Iris pigment epithelial cell (primary cell): ENCODE data around the gene INSC.

Experiments used
- DNase-seq: peaks from one replicate; pipeline ENCODE4 v3.0.0-alpha.2; 2011; ENCODE audit warnings: low read depth

INSC gene

DNA sequence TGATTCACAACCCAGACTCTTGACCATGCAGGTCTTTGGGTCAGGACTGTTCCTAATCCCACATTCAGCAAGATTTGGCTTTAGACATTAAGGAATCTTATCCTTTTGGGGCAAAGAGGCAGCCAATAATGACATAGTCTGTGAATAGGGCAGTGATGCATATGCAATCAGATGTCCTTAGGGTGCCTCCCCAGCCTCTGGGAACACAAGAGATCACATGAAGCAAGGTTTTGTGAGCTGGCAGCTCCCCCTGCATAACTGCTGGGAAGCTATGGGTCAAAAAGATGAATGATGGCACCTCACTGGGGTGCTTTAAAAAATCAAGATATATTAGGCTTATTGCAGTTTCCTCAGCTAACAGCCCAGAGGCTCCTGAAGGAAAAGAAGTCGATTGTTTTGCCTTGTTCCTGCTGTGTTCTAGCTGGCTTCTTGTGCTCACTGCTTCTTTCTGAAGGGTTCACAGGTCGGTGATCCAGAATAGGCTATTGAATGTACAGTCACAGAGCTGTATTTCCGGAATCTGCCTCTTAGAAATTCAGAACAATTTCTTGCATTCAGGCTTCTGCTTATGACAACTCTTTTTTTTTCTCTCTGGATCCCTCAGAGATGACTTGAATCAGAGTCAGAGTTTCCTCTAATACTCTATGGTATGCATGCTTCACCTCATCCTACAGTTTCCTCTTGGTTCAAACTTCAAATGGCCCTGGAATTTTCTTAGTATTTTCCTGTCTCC lies 31.7 kb downstream of the INSC start:
- peak; percentile 30 for DNase-seq

DNA sequence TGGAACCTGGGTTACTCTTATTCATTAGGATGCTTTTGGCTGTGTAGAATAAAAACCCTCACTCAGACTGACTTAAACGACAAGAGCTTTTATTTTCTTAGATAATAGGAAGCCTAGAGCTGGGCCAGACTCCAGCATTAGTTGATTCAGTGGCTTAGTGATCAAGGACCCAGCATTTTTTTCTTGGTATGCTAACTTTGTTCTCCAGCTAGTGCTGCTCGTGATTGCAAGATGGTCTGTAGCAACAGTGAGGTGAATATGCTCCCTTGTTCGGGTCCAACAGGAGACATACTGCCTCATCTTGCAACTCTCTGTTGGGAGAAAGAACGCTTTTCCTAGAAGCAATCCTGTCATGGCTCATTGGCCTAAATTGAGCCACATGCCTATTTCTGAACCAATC lies 33.4 kb downstream of the INSC start:
- peak; percentile 63 for DNase-seq

DNA sequence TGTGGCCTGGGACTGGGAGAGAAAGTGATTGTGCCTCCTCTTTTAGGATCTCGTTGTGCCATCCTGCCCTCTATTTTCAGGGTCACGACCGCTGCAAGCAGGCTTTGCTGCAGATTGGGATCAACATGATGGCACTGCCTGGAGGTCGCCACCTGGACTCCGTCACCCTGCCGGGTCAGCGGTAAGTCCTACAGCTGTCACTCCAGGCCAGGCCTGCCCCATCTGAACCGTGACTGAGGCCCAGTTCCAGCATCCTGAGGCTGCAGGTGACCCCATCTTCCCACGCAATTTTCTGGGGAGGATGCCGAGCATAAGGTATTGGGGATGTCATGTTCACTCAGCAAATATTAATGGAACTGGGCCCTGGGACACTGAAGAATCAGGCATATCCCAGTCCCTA lies 34.3 kb downstream of the INSC start:
- DNase-seq: no peak

DNA sequence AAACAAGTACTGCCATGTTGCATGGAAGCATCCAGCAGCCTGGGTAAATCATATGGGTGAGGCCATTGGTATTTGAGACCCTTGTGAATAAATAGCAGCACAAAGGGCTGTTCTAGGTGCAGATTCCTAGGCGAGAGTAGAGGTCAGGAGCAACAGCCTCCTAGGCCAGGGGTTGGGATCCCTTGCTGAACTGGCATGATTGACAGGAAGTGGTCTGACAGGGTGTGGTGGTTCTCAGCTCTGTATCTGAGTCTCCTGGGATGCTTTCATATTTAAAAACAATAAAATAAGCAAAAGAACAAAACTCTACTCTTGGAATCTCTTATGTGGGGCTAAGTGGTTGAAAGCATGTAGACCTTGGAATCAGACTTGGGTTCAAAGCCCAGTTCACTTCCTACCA lies 35.8 kb downstream of the INSC start:
- no peak for DNase-seq

DNA sequence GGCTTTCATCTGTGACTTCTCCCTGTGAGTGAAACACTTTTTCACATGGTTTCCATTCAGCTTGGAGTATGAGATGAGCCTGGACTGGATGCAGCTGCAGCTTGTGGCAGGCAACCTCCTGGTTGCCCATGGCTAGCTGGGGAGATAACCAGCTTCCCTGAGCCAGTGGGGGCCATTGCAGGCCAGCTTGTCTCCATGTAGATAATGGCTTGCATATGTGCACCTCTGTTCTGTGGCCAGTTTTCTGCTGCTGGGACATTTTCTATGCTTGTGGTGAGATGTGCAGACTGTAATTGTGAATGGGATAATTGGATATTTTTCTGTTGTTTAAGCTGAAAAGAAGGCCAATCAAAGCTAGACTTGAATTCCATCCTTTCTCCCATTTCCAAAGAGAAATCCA lies 38.5 kb downstream of the INSC start:
- no peak for DNase-seq

DNA sequence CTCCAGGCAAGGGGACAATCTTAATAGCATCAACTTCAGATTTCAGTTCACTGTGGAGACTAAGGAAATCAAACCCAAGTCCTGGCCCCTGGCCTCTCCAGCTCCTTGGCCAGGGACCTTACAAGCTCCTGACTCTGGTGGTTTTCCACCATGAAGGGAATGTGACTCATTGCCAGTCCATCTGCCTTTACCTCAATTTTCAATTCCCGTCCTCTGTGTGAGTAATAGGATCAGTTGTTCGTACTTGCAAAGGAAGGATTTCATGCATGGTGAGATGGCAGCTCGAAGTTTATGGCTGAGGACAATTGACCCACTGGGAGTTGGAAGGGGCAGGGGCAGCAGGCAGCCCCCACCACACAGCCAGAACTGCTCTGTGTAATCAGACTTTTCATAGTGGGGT lies 42.5 kb downstream of the INSC start:
- peak; percentile 90 for DNase-seq

DNA sequence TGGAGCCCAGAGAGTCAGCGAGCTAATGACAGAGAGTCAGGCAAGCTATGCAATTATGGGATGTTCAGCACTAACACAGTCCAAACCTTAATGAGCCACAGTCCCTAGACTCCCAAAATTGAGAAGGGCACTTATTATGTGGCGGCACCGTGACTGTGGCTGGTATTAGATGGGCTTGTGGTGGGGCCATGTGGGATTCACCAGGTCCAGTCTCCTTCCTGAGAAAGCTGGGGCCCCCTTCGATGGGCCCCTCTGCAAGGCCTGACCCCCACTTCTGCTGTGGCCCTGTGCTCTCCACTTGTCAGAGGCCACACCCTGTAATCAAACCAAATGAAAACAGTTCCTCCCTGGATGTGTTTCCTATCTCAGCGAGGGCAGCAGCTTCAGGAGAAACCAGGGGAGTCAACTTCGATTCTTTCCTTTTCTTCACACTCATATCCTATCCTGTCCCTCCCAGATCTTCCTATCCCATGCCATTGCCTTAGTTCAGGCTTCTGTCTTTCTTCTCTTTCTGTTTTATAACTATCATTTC lies 42.9 kb downstream of the INSC start:
- DNase-seq: no peak

DNA sequence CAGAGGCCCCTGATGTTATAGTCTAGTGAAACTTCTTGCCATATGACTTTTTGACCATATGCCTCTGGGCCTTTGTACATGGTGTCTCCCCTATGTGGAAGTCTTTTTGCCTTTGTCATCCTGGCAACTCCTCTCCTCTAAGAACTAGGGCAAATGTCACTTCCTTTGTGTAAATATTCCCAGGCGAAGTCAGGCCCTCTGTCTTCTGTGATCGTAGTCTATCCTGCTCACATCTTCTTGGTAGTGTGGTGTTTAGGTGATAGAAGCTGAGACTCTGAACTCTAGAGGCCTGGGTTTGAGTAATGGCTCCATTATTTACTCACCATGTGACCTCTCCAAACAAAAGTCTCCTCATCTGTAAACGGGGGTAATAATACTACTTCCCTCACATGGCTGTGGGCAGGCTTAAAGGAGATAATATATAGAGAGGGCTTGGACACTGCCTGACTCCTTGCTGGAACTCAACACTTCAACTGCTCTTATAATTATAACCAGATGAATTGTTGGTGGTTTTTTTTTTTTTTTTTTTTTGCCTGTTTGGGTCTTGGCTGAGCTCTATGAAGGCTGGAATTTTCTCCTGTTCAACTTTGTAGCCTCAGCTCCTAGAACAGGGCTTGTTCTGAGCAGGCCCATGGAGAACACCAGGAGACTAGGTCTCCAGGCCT lies 43.8 kb downstream of the INSC start:
- DNase-seq: peak; percentile 66

DNA sequence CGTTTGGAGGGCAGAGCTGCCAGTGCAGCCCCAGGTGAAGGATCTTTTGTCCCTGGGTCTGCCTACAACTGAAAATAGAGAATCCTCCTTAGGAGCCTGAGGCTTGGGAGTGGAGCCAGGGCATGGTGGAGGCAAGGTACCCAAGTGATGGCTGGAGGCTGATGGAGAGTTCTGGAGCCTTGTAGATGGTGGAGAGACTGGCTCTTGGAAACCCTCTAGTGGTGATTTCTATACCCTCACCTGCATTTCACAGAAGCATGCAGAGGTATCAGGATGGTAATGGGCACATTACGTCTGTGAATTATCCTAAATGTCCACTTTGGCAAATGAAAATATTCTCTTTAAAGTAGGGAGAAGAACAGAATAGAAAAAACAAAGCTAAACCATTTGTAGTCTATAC lies 44.4 kb downstream of the INSC start:
- peak; percentile 52 for DNase-seq

DNA sequence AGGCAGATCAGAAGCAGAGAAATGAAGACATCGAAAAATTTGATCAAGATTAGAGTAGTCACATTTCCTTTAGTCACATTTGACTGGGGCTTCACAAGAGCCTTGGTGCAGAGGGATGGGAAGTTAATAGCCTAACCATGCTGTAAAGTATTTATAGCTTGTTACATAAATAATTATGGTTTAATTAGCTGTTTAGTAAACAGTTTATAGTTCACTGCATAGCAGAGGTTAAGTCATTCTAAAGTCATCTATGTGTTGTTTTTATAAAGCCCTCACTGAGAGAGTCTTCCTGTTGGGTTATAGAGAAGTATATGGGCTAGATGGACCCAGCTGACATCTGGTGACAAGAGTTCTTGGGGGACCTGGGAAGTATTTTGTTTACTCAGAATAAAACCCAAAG lies 47.1 kb downstream of the INSC start:
- DNase-seq: no peak

DNA sequence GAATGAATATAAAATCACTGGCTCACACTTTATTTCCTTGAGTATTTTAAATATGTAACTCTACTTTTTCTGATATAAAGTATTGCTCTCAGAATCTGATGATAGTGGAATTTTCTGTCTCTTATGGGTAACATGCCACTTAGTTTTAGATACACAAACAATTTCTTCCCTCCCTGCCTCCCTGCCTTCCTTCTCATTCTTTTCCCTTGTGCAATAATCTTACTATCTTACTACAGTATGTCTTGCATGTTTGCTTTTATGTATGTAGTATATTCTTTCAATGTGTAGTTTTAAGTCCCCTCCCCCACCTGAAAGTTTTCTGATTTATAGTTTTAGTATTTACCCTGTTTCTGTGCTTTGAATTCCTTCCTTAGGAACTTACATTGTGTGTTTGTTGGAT lies 48.4 kb downstream of the INSC start:
- no peak for DNase-seq

DNA sequence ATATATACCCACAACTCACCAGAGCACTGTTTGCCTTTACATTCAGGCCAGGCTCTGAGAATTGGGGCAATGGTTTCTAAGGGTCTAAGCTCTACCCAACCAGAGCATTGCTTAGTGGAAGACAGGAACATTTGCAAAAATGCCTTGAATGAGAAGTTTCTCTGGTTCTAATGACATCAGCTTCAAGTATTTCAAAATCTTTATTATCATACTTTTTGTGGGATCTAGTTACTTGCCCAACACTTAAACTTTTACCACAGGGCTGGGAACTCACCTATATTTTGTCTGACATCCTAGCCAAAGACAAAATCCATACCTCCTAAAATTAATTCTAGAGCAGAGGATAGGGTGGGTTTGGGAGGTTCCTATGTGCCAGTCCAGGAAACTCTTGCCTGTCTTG lies 51.5 kb downstream of the INSC start:
- no peak for DNase-seq

DNA sequence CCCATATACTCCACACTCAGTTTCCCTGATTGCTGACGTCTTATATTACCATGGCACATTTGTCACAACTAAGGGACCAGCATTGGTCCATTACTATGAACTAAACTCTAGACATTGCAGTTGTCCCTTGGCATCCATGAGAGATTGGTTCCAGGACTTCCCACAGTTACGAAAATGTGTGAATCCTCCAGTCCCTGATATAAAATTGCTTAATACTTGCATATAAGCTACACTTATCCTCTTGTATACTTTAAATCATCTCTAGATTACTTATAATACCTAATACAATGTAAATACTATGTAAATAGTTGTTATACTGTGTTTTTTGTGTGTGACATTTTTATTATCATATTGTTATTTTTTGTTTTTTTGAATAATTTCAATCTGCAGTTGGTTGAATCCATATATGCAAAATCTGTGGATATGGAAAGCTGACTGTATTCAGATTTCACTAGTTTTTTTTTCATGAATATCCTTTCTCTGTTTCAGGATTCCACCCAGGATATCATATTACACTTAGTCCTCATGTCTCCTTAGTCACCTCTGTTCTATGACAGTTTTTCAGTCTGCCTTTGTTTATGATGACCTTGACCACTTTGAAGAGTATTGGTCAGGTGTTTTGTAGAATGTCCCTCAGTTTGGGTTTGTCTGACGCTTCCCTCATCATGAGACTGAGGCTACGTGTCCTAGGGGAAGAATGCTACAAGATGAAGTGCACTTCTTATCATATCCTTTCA lies 55.3 kb downstream of the INSC start:
- peak; percentile 24 for DNase-seq

DNA sequence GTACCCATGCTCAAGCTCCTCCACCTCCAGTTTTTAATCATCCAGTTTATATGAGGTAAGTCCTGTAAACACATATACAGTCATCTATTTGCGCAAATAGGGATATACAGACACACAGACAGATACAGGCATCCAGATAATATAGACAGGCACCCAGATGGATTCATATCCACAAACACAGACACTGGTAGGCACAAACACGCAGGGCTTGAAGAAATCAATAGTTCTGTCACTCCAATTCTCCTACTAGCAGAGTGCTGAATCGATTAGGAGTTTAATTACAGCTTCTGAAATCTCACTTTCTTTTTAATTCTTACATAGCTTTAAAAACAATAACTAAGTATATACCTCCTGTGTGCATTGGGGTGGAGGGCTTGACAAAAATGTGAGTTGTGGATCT lies 56.0 kb downstream of the INSC start:
- no peak for DNase-seq

DNA sequence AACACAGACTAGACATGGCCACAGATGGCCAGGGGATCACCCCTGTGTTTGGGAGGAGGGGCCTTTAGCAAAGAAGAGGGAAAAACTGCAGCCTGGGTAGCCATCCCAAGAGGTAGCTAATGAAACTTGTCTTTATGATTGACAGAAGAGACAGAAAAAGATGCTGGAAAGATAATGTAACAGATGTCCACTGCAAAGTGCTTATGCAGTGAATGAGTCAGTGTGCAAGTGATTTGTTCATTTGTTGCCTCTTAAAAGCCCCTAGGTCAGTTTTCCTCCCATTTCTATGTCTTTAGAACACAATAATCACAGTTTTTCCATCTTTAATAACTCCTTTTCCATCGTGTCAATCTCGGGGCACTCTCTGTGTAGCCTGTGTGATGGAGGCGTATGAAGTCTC lies 57.2 kb downstream of the INSC start:
- no peak for DNase-seq

DNA sequence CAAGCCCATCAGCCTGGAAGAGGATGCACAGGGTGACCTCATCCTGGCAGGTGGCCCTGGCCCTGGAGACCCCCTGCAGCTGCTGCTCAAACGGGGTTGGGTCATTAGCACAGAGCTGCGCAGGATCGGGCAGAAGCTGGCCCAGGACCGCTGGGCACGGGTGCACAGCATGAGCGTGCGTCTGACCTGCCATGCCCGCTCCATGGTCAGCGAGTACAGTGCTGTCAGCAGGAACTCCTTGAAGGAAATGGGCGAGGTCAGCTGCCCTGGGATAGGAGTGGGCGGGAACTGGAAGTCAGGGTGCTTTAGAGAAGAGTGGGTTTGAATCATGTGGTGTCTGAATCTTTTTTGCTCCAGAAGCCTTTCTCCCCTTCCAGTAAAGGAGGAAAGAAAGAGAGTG lies 61.1 kb downstream of the INSC start:
- no peak for DNase-seq

DNA sequence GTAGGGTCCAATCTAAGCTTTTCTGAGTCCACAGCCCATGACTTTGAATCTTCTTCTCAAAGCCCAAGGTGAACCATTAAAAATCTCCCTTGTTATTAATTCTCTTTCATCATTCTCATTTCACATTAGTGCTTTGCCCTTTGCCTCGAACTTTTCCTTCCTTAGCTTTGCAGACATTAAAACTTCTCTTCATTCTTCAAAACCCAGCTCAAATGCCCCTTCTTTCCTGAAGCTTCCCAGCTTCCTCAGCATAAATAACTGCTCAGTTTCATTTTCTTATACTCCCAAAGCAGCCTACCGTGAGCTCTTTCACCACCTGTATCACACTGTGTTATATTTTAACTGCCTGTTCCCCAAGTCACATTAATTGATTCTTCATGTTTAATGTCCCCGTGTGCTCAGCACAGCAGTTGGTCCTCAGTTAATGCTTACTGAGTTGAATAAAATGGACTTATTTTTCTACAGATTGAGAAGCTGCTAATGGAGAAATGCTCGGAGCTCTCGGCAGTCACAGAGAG lies 62.0 kb downstream of the INSC start:
- no peak for DNase-seq

DNA sequence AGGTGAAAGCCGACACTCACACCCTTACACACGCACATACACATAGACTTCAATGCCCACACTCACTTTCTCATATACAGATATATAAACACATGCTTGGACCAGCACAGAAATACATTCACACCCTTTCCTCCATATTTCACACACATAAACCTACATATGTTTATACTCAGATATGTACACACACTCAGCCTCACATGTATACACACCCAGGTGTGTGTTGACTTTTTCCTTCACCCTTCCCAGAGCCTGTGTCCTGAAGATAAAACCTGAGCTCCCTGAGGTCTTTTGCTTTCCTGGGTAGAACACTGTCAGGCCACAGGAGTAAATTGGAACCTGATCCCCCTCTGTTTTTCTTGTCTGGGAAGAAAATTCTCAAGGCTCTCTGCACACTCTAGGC lies 62.8 kb downstream of the INSC start:
- no peak for DNase-seq

DNA sequence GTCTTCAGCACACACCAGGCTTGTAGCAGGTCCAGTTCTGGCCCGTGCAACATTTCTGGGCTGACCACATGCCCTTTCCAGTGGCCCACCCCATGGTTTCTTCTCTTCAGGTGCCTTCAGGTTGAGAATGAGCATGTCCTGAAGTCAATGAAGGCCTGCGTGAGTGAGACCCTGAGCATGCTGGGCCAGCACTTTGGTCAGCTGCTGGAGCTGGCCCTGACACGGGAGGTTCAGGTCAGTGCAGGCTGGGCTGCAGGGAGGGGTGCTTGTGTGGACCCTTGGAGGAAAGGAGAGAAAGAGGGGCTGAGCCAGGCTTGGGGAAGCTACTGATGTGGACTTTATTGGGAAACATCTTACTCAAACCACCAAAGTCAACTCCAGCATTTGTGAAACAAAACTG lies 63.5 kb downstream of the INSC start:
- no peak for DNase-seq

DNA sequence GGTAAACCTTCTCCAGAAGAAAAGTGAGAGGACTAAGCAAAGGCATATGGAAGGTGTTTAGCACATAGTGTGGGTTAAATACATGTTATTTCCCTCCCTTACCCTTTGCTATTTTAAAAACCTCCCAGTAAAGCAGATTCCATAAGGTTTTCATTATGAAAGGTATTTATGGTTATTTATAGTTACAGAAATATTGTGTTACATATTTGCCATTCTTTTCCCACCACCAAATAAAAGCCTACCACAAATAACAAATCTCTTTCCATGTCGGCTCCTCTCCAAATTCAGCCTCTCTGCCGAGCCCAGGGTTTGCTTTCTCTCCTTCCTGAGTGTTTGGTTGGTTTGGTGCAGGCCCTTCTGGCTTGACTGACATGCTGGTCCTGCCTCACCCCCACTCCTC lies 64.4 kb downstream of the INSC start:
- peak; percentile 35 for DNase-seq

DNA sequence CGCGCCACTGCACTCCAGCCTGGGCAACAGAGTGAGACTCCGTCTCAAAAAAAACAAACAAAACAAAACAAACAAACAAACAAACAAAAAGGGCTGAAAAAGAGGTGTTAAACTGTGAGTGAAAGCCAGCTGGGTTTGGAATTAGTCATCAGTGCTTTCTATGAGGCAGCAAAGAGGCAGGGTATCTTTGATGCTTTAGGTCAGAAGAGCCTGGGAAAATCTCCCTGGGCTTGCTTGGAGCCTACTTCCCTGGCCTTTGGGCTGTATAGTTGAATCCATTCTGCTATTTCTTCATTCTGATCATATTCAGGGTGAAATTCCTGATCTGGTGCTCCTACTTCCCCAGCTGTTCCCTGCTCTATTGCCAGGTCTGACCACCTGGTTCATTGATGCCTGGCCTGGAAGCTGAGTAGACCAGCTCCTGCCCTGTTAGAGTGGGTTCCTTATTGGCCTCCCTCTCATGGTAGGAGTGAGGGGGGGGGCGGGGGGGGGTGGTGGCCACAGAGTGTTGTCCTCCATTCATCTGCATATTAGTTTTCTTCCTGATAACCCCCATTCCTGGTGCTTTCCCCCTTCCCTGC lies 65.6 kb downstream of the INSC start:
- DNase-seq: peak; percentile 17

DNA sequence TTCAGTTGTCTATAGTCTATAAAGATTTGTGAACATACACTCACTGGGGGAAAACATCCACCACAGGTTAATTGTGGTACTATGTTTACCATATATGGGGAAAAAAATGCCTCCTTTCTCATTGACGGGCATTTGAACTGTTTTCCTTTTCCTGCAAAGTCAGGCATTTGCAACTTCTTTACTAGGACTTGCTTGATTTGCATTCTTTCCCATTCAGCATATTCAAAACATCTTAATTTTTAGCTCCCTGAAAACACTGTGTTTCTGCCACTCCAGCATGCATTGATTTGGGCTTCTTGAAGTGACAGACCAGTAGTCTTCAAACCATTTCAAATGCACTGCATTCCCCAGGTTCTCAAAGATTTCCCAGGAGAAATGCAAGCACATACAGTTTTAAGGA lies 67.6 kb downstream of the INSC start:
- no peak for DNase-seq

DNA sequence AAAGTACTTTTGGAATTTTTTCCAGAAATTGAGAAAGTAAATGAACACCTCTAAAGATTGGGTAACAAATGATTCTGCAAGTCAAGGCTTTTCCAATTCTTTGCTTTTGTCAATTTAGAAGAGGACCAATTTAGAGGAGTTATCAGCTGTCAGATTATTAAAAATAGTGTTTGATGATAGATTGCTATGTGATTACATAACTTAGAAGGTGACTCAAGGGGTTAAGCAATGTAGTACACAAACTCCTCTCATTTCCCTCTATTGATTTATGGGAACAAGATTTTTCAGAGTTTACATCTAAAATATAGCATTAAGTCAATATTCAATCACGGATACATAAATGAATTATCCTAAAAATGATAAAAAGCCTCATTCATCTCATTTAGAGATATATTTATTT lies 70.3 kb downstream of the INSC start:
- no peak for DNase-seq
